ENCODE measurements around the gene SMAD6. TPM values are rescaled to one million over a fixed set of nuclear protein-coding genes. Genes with fewer than 3 reads are reported as not detected.

The SMAD6 gene
- total and polyA plus RNA-seq, 9 of the 15 experiments (the other 6 are each of a cell fraction or from before 2014, with no cell fraction given): 0.10 to 15.5 (median 3.7) TPM

DNA sequence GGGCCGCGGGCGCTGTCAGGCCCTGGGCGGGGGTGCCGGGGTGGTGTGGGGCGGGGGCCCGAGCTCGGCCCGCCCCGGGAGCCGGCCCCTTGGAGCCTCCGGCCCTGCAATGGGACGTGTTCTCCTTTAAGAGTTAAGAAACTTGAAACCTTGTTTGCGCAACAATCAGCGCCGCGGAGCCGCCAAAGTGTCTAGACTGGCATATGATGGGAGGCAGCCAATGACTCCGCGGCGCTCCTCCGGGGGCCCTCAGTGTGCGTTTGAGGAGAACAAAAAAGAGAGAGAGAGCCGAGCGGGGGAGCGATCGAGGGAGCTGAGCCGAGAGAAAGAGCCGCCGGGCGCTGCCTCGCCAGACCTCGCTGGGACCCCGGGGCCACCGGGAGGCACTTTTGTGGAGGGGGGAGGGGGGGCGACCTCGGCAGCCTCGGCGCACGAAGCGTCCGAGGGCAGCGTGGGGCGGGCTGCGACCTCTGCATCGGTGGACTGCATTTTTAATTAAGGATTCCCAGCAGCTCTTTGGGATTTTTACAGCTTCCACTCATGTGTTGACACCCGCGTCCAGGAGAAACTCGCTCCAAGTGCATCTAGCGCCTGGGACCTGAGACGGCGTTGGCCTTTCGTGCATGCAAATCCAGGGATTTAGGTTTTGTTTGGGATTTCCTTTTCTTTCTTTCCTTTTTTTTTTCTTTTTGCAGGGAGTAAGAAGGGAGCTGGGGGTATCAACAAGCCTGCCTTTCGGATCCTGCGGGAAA, at the start of gene SMAD6 (continued):
- no peak for TF ChIP-seq ZBTB12 (CRISPR knock-in tag; IDR thresholded peaks at IDR 0.05)
- peak; percentile 4; the same call in 1 of the 2 replicates for TF ChIP-seq POLR2G (IDR thresholded peaks at IDR 0.05; ENCODE audit: low read depth, low read length)
- no peak for TF ChIP-seq ZNF740 (CRISPR knock-in tag; IDR thresholded peaks at IDR 0.05)
- 0 out of 4 replicates have a peak, but pooled peaks of 1 of the 2 experiments have one; percentile 48 for TF ChIP-seq ZNF740 (tag; IDR thresholded peaks at IDR 0.05)
- 0 out of 2 replicates have a peak, but pooled peaks have one; percentile 23 for TF ChIP-seq ATF7 (IDR thresholded peaks at IDR 0.05)
- no peak for TF ChIP-seq RBM15 (IDR thresholded peaks at IDR 0.05; ENCODE audit: insufficient read depth, low read length)
- TF ChIP-seq, protein P1, sequence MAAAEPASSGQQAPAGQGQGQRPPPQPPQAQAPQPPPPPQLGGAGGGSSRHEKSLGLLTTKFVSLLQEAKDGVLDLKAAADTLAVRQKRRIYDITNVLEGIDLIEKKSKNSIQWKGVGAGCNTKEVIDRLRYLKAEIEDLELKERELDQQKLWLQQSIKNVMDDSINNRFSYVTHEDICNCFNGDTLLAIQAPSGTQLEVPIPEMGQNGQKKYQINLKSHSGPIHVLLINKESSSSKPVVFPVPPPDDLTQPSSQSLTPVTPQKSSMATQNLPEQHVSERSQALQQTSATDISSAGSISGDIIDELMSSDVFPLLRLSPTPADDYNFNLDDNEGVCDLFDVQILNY (CRISPR knock-in tag; IDR thresholded peaks at IDR 0.05): no peak
- TF ChIP-seq FOXM1 (IDR thresholded peaks at IDR 0.05; ENCODE audit: low read depth): peak; percentile 35; the same call in 1 of the 2 replicates
- TF ChIP-seq FOXM1 (CRISPR knock-in tag; IDR thresholded peaks at IDR 0.05; ENCODE audit: low read depth): no peak
- TF ChIP-seq ZNF274 (IDR thresholded peaks at IDR 0.05; ENCODE audit: borderline replicate concordance, low read depth, low read length): no peak
- TF ChIP-seq ZC3H4 (CRISPR knock-in tag; IDR thresholded peaks at IDR 0.05; ENCODE audit: borderline replicate concordance): no peak
- no peak for TF ChIP-seq ZNF217 (CRISPR knock-in tag; IDR thresholded peaks at IDR 0.05)
- TF ChIP-seq HSF4 (CRISPR knock-in tag; IDR thresholded peaks at IDR 0.05; ENCODE audit: borderline replicate concordance): no peak
- no peak for TF ChIP-seq ATF1 (CRISPR knock-in tag; IDR thresholded peaks at IDR 0.05)
- peak; percentile 56; the same call in 1 of the 2 replicates for TF ChIP-seq ATF1 (tag; IDR thresholded peaks at IDR 0.05)
- no peak for TF ChIP-seq HNRNPUL1 (IDR thresholded peaks at IDR 0.05; ENCODE audit: low read length)
- TF ChIP-seq TAF15 (IDR thresholded peaks at IDR 0.05; ENCODE audit: low read depth, low read length): no peak
- TF ChIP-seq, protein P2, sequence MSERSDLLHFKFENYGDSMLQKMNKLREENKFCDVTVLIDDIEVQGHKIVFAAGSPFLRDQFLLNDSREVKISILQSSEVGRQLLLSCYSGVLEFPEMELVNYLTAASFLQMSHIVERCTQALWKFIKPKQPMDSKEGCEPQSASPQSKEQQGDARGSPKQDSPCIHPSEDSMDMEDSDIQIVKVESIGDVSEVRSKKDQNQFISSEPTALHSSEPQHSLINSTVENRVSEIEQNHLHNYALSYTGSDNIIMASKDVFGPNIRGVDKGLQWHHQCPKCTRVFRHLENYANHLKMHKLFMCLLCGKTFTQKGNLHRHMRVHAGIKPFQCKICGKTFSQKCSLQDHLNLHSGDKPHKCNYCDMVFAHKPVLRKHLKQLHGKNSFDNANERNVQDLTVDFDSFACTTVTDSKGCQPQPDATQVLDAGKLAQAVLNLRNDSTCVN (CRISPR knock-in tag; IDR thresholded peaks at IDR 0.05): no peak
- no peak for TF ChIP-seq LEF1 (IDR thresholded peaks at IDR 0.05)
- peak; percentile 2 for TF ChIP-seq ZFP36 (IDR thresholded peaks at IDR 0.05; ENCODE audit: low read depth, low read length, partially characterized antibody)
- 0 out of 2 replicates have a peak, but pooled peaks have one; percentile 20 for TF ChIP-seq RB1 (IDR thresholded peaks at IDR 0.05; ENCODE audit: low read depth)
- no peak for TF ChIP-seq SPI1 (IDR thresholded peaks at IDR 0.05; ENCODE audit: borderline replicate concordance, low read depth, low read length)

Data from K562 (cell line).